HG03378 (cell line): Measurements from ENCODE around the gene LTA.
"Not testable (repeated sequence)": the region's sequence is repeated elsewhere in the genome, so short reads cannot be mapped to it uniquely, and the experiment has no call there.

Source experiments
- ATAC-seq: cut with Tn5 transposase; IDR thresholded peaks from one replicate; pipeline ENCODE4 v1.9.1; 2021; ENCODE audit warnings: mild to moderate bottlenecking, moderate library complexity; ENCODE audit not compliant: unreplicated experiment

The LTA gene

GRCh38 chr6:31541658-31542521 lies 30.2 kb upstream of the LTA start, which contains the start of gene DDX39B:
Gene DDX39B (minus strand): TSS chr6:31542003. CDS start chr6:31540532, 1,471 bp downstream.
- ATAC-seq, result peak; percentile 63

- ATAC-seq, result no peak
Measured at GRCh38 chr6:31543639-31544038, 28.4 kb upstream of the LTA start.

- no peak for ATAC-seq
Measured at GRCh38 chr6:31544676-31545075, 27.4 kb upstream of the LTA start.

GRCh38 chr6:31545291-31545690 lies 26.8 kb upstream of the LTA start:
- no peak for ATAC-seq

GRCh38 chr6:31546339-31546957 lies 25.6 kb upstream of the LTA start, which contains the start of gene ATP6V1G2:
Gene ATP6V1G2 (minus strand): TSS chr6:31546608. CDS start chr6:31546559, 49 bp downstream.
- peak; percentile 37 for ATAC-seq

- peak; percentile 55 for ATAC-seq
Measured at GRCh38 chr6:31546958-31547726, 24.9 kb upstream of the LTA start, which contains the start of gene NFKBIL1. Gene NFKBIL1 (plus strand): TSS chr6:31547608. CDS start chr6:31547695, 87 bp downstream.

- ATAC-seq, result no peak
Measured at GRCh38 chr6:31547727-31548543, 24.2 kb upstream of the LTA start.

GRCh38 chr6:31548544-31548873 lies 23.6 kb upstream of the LTA start:
- no peak for ATAC-seq

- not testable (repeated sequence) for ATAC-seq
Measured at GRCh38 chr6:31551371-31551770, 20.7 kb upstream of the LTA start.

- ATAC-seq, result no peak
Measured at GRCh38 chr6:31556307-31556706, 15.8 kb upstream of the LTA start.

GRCh38 chr6:31557443-31558317 lies 14.4 kb upstream of the LTA start:
- ATAC-seq, result no peak

GRCh38 chr6:31558318-31558625 lies 13.8 kb upstream of the LTA start:
- ATAC-seq, result no peak

GRCh38 chr6:31558631-31559500 lies 13.2 kb upstream of the LTA start:
- ATAC-seq, result no peak

- ATAC-seq, result no peak
Measured at GRCh38 chr6:31559606-31559957, 12.5 kb upstream of the LTA start.

- ATAC-seq, result peak; percentile 60
Measured at GRCh38 chr6:31559958-31560696, 12.0 kb upstream of the LTA start.

- ATAC-seq, result no peak
Measured at GRCh38 chr6:31560697-31561058, 11.4 kb upstream of the LTA start.

GRCh38 chr6:31567531-31568370 lies 4.3 kb upstream of the LTA start:
- ATAC-seq, result no peak
